Measurements from ENCODE around the gene ZNF415. TPM values are rescaled to one million over a fixed set of nuclear protein-coding genes. Genes with fewer than 3 reads are reported as not detected.

ZNF415 gene
- total and polyA plus RNA-seq, 2 donors from 2014 or later: 8.8 to 12.0 TPM

DNA sequence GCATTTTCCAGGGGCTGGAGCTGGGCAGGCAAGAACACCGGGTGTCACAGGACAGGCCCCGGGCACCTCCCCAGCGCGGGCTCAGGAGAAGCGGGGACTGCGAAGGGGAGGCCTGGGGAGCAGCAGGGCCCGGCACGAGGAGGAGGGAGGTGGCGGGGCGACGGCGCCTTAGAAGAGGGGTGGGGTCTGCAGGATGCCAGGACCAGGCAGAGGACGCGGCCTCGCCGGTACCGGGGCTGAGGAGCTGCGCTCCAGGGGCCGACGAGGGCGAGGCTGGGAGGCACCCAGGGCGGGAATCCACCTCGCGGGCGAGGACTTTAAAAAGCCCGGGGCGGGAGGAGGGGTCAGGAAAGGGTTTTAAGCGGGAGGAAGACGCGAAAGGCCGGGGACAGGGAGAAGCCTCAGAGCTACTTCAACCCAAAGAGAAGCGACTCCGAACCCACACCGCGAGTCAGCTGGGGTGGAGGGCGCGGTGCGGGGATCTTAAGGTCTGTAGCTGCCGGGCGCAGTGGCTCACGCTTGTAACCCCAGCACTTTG is 25.5 kb upstream of the ZNF415 start:
- Histone ChIP-seq H3K27ac (ENCODE audit: low read depth in 2 of 2, low read length in 2 of 2) (peak overlapping the region in 1 of 2 donors; percentile 4), H3K9ac (ENCODE audit: low read length in 3 of 3) (peak overlapping the region; percentile 44 to 58 (median 48)), H3K36me3 (ENCODE audit: control insufficient read depth in 2 of 3, insufficient read depth in 3 of 3, low read length in 3 of 3) (no peaks in the 10 kb centered on the region), H3K4me3 (ENCODE audit: low read length in 3 of 3) (peak overlapping the region; percentile 64 to 82 (median 72)), H3K4me1 (ENCODE audit: control insufficient read depth in 2 of 3, insufficient read depth in 2 of 3, low read depth in 1 of 3, low read length in 3 of 3) (peaks cover 0 to 8% (median 6%) of the 10 kb centered on the region in 3 donors), H3K9me3 (ENCODE audit: control insufficient read depth in 2 of 3, insufficient read depth in 1 of 3, low read length in 3 of 3) (peaks cover 0 to 9% (median 0%) of the 10 kb centered on the region in 3 donors), H3K27me3 (ENCODE audit: control insufficient read depth, insufficient read depth, low read length) (no peaks in the 10 kb centered on the region)
- TF ChIP-seq, protein P1, sequence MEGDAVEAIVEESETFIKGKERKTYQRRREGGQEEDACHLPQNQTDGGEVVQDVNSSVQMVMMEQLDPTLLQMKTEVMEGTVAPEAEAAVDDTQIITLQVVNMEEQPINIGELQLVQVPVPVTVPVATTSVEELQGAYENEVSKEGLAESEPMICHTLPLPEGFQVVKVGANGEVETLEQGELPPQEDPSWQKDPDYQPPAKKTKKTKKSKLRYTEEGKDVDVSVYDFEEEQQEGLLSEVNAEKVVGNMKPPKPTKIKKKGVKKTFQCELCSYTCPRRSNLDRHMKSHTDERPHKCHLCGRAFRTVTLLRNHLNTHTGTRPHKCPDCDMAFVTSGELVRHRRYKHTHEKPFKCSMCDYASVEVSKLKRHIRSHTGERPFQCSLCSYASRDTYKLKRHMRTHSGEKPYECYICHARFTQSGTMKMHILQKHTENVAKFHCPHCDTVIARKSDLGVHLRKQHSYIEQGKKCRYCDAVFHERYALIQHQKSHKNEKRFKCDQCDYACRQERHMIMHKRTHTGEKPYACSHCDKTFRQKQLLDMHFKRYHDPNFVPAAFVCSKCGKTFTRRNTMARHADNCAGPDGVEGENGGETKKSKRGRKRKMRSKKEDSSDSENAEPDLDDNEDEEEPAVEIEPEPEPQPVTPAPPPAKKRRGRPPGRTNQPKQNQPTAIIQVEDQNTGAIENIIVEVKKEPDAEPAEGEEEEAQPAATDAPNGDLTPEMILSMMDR (IDR thresholded peaks at IDR 0.05; ENCODE audit: borderline replicate concordance, extremely low read depth, insufficient read depth): no peak
- peak; percentile 42 to 81 (median 59) for DNase-seq
- FAIRE-seq: no peak
- intact Hi-C loops (cut with DNase I): no loop called here

DNA sequence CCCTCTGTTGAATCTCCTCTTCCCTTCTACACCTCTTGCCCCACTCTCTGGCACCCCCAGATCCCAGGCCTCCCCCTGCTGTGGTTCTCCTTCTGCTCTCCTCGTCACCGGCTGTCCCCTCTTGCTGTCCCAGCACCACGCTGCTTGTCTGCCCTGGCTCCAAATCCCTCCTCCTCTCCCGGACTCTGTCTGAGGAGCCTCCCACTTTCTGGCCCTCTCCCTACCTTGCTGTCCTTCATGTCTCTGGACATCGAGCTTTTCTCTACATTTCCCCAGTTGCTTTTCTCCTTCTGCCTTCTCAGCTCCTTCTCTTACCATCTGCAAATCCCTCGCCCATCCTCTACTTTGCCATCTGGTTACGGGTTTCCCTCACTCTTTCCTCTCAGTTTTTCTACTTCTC is 24.9 kb upstream of the ZNF415 start:
- DNase-seq (peak in 4 of 5 donors; percentile 18 to 53 (median 26)), FAIRE-seq (no peak)
- H3K4me3 ChIP-seq (ENCODE audit: low read length in 3 of 3): peak overlapping the region; percentile 54 to 82 (median 64)
- TF ChIP-seq, protein P1 (IDR thresholded peaks at IDR 0.05; ENCODE audit: borderline replicate concordance, extremely low read depth, insufficient read depth): no peak
- H3K36me3 ChIP-seq (ENCODE audit: control insufficient read depth in 2 of 3, insufficient read depth in 3 of 3, low read length in 3 of 3): no peaks in the 10 kb centered on the region
- peaks cover 0 to 9% (median 0%) of the 10 kb centered on the region in 3 donors for H3K9me3 ChIP-seq (ENCODE audit: control insufficient read depth in 2 of 3, insufficient read depth in 1 of 3, low read length in 3 of 3)
- no peaks in the 10 kb centered on the region for H3K27me3 ChIP-seq (ENCODE audit: control insufficient read depth, insufficient read depth, low read length)
- intact Hi-C loops (cut with DNase I): no loop called here
- H3K4me1 ChIP-seq (ENCODE audit: control insufficient read depth in 2 of 3, insufficient read depth in 2 of 3, low read depth in 1 of 3, low read length in 3 of 3): peaks cover 0 to 8% (median 6%) of the 10 kb centered on the region in 3 donors
- peak overlapping the region in 1 of 2 donors; percentile 41 for H3K27ac ChIP-seq (ENCODE audit: low read depth in 2 of 2, low read length in 2 of 2)
- peak overlapping the region; percentile 33 to 58 (median 48) for H3K9ac ChIP-seq (ENCODE audit: low read length in 3 of 3)

DNA sequence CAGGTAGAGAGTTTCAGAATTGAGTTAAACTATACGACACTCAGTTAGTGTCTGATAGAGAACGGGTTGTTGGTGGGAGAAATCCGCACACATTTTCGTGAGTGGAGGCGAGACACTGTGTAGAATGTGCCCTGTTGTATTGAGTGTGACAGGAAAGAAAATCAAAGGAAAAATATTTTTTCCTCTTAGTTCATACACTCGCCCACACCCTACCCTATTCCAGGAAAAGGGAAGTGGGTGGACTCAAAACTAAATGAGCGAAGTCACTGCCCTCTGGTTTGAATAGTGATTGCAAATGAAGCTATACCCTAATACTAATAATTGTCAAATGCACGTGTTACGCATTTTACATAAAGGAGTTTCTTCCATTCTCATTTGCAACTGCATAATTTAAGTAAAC is 24.1 kb upstream of the ZNF415 start:
- no peak for DNase-seq
- TF ChIP-seq, protein P1 (IDR thresholded peaks at IDR 0.05; ENCODE audit: borderline replicate concordance, extremely low read depth, insufficient read depth): no peak
- no peak for FAIRE-seq
- no peak overlapping the region for H3K9ac ChIP-seq (ENCODE audit: low read length in 3 of 3)
- peaks cover 0 to 8% (median 6%) of the 10 kb centered on the region in 3 donors for H3K4me1 ChIP-seq (ENCODE audit: control insufficient read depth in 2 of 3, insufficient read depth in 2 of 3, low read depth in 1 of 3, low read length in 3 of 3)
- intact Hi-C loops (cut with DNase I): no loop called here
- H3K27ac ChIP-seq (ENCODE audit: low read depth in 2 of 2, low read length in 2 of 2): no peak overlapping the region
- peak overlapping the region in 1 of 3 donors; percentile 82 for H3K4me3 ChIP-seq (ENCODE audit: low read length in 3 of 3)
- no peaks in the 10 kb centered on the region for H3K36me3 ChIP-seq (ENCODE audit: control insufficient read depth in 2 of 3, insufficient read depth in 3 of 3, low read length in 3 of 3)
- H3K9me3 ChIP-seq (ENCODE audit: control insufficient read depth in 2 of 3, insufficient read depth in 1 of 3, low read length in 3 of 3): peaks cover 0 to 9% (median 0%) of the 10 kb centered on the region in 3 donors
- H3K27me3 ChIP-seq (ENCODE audit: control insufficient read depth, insufficient read depth, low read length): no peaks in the 10 kb centered on the region

All from kidney (tissue), 14 donors.